ENCODE measurements around the gene C17orf75.
"Not testable (repeated sequence)": the region's sequence is repeated elsewhere in the genome, so short reads cannot be mapped to it uniquely, and the experiment has no call there.

Gene C17orf75

GRCh38 chr17:32356378-32356743 is 14.4 kb upstream of the C17orf75 start:
- DNase-seq = no peak
- no peak overlapping the region for H3K23ac ChIP-seq (ENCODE audit: low read length in 2 of 2)
- no peak overlapping the region for H3K27ac ChIP-seq (ENCODE audit: low read length, poor library complexity, severe bottlenecking)
- H3K18ac ChIP-seq (ENCODE audit: low read depth in 1 of 2, low read length in 2 of 2) = no peak overlapping the region
- H3K4me1 ChIP-seq (ENCODE audit: control insufficient read depth, insufficient read depth, low read depth, low read length) = peaks cover 11% of the 10 kb centered on the region
- no peak overlapping the region for H2BK5ac ChIP-seq (ENCODE audit: low read depth, low read length, poor library complexity, severe bottlenecking)
- H2AFZ ChIP-seq (ENCODE audit: low read depth, low read length) = no peak overlapping the region
- no peak overlapping the region for H2BK12ac ChIP-seq (ENCODE audit: low read length in 2 of 2)
- WGBS = no CpG with 5 or more reads among the region's 3 CpGs
- no peak overlapping the region for H3K4me2 ChIP-seq (ENCODE audit: low read length, poor library complexity, severe bottlenecking)
- no peak overlapping the region for H2BK15ac ChIP-seq (ENCODE audit: low read depth, poor library complexity, severe bottlenecking)
- peaks cover 48 to 84% of the 10 kb centered on the region in 2 experiments for H3K36me3 ChIP-seq (ENCODE audit: control insufficient read depth in 1 of 2, insufficient read depth in 2 of 2, low read depth in 1 of 2, low read length in 2 of 2)
- H2AK5ac ChIP-seq (ENCODE audit: low read length, severe bottlenecking) = no peak overlapping the region
- no peaks in the 10 kb centered on the region for H3K79me1 ChIP-seq (replicated peaks; ENCODE audit: low read length, poor library complexity, severe bottlenecking)
- H3K4me3 ChIP-seq (ENCODE audit: insufficient read depth in 1 of 2, low read depth in 1 of 2, low read length in 2 of 2) = peak overlapping the region in 1 of 2 experiments; percentile 8
- H3K9ac ChIP-seq (ENCODE audit: low read length) = peak overlapping the region; percentile 17
- no peak overlapping the region for H3K4ac ChIP-seq (ENCODE audit: low read depth in 1 of 2, low read length in 2 of 2)
- H2BK120ac ChIP-seq (ENCODE audit: low read depth, low read length) = no peak overlapping the region
- H3K14ac ChIP-seq (ENCODE audit: low read length in 2 of 2) = no peak overlapping the region
- no peak overlapping the region for H4K8ac ChIP-seq (ENCODE audit: low read length)
- H3K27me3 ChIP-seq (ENCODE audit: control insufficient read depth in 1 of 2, insufficient read depth in 1 of 2, low read length in 2 of 2) = no peaks in the 10 kb centered on the region
- H3K9me3 ChIP-seq (ENCODE audit: control insufficient read depth, low read length) = no peaks in the 10 kb centered on the region
- no peak overlapping the region for H4K91ac ChIP-seq (ENCODE audit: low read length)

- Histone ChIP-seq H3K9me3 (ENCODE audit: control insufficient read depth, low read length) (no peaks in the 10 kb centered on the region), H3K4me2 (ENCODE audit: low read length, poor library complexity, severe bottlenecking) (no peak overlapping the region), H3K14ac (ENCODE audit: low read length in 2 of 2) (no peak overlapping the region), H3K4me3 (ENCODE audit: insufficient read depth in 1 of 2, low read depth in 1 of 2, low read length in 2 of 2) (peak overlapping the region in 1 of 2 experiments; percentile 16), H2BK5ac (ENCODE audit: low read depth, low read length, poor library complexity, severe bottlenecking) (no peak overlapping the region), H4K8ac (ENCODE audit: low read length) (no peak overlapping the region), H2AK5ac (ENCODE audit: low read length, severe bottlenecking) (no peak overlapping the region), H3K18ac (ENCODE audit: low read depth in 1 of 2, low read length in 2 of 2) (no peak overlapping the region), H2BK120ac (ENCODE audit: low read depth, low read length) (no peak overlapping the region), H3K27ac (ENCODE audit: low read length, poor library complexity, severe bottlenecking) (no peak overlapping the region), H3K27me3 (ENCODE audit: control insufficient read depth in 1 of 2, insufficient read depth in 1 of 2, low read length in 2 of 2) (no peaks in the 10 kb centered on the region), H3K9ac (ENCODE audit: low read length) (peak overlapping the region; percentile 17), H4K91ac (ENCODE audit: low read length) (no peak overlapping the region), H2BK15ac (ENCODE audit: low read depth, poor library complexity, severe bottlenecking) (no peak overlapping the region), H2AFZ (ENCODE audit: low read depth, low read length) (no peak overlapping the region), H3K4ac (ENCODE audit: low read depth in 1 of 2, low read length in 2 of 2) (no peak overlapping the region), H3K36me3 (ENCODE audit: control insufficient read depth in 1 of 2, insufficient read depth in 2 of 2, low read depth in 1 of 2, low read length in 2 of 2) (peaks cover 48 to 79% of the 10 kb centered on the region in 2 experiments), H3K79me1 (replicated peaks; ENCODE audit: low read length, poor library complexity, severe bottlenecking) (no peaks in the 10 kb centered on the region), H3K23ac (ENCODE audit: low read length in 2 of 2) (no peak overlapping the region), H2BK12ac (ENCODE audit: low read length in 2 of 2) (no peak overlapping the region), H3K4me1 (ENCODE audit: control insufficient read depth, insufficient read depth, low read depth, low read length) (peaks cover 11% of the 10 kb centered on the region)
- DNase-seq = no peak
- WGBS = 92% methylated on average over 5 of the region's 6 CpGs
Observed at GRCh38 chr17:32355649-32356377, 13.8 kb upstream of the C17orf75 start.

GRCh38 chr17:32352734-32353133 is 10.8 kb upstream of the C17orf75 start:
- not testable (repeated sequence) for H2BK15ac ChIP-seq (ENCODE audit: low read depth, poor library complexity, severe bottlenecking); H4K91ac ChIP-seq (ENCODE audit: low read length); H3K79me1 ChIP-seq (replicated peaks; ENCODE audit: low read length, poor library complexity, severe bottlenecking); H3K27ac ChIP-seq (ENCODE audit: low read length, poor library complexity, severe bottlenecking); H2AK5ac ChIP-seq (ENCODE audit: low read length, severe bottlenecking); H3K9me3 ChIP-seq (ENCODE audit: control insufficient read depth, low read length); H2BK12ac ChIP-seq (ENCODE audit: low read length in 2 of 2); H4K8ac ChIP-seq (ENCODE audit: low read length); H3K18ac ChIP-seq (ENCODE audit: low read depth in 1 of 2, low read length in 2 of 2); H3K23ac ChIP-seq (ENCODE audit: low read length in 2 of 2); H2BK5ac ChIP-seq (ENCODE audit: low read depth, low read length, poor library complexity, severe bottlenecking); H3K14ac ChIP-seq (ENCODE audit: low read length in 2 of 2); H2AFZ ChIP-seq (ENCODE audit: low read depth, low read length); H2BK120ac ChIP-seq (ENCODE audit: low read depth, low read length); H3K27me3 ChIP-seq (ENCODE audit: control insufficient read depth in 1 of 2, insufficient read depth in 1 of 2, low read length in 2 of 2); H3K4ac ChIP-seq (ENCODE audit: low read depth in 1 of 2, low read length in 2 of 2); DNase-seq
- H3K9ac ChIP-seq (ENCODE audit: low read length) = peak overlapping the region; percentile 99
- H3K4me2 ChIP-seq (ENCODE audit: low read length, poor library complexity, severe bottlenecking) = peak overlapping the region; percentile 64
- peak overlapping the region; percentile 12 to 89 for H3K4me3 ChIP-seq (ENCODE audit: insufficient read depth in 1 of 2, low read depth in 1 of 2, low read length in 2 of 2)
- 94% methylated on average over 8 of the region's 9 CpGs for WGBS
- peaks cover 28 to 49% of the 10 kb centered on the region in 2 experiments for H3K36me3 ChIP-seq (ENCODE audit: control insufficient read depth in 1 of 2, insufficient read depth in 2 of 2, low read depth in 1 of 2, low read length in 2 of 2)
- peaks cover 16% of the 10 kb centered on the region for H3K4me1 ChIP-seq (ENCODE audit: control insufficient read depth, insufficient read depth, low read depth, low read length)

- peak overlapping the region in 1 of 2 experiments; percentile 10 for H2BK12ac ChIP-seq (ENCODE audit: low read length in 2 of 2)
- no peak overlapping the region for H2AFZ ChIP-seq (ENCODE audit: low read depth, low read length)
- peaks cover 7% of the 10 kb centered on the region for H3K79me1 ChIP-seq (replicated peaks; ENCODE audit: low read length, poor library complexity, severe bottlenecking)
- no peaks in the 10 kb centered on the region for H3K27me3 ChIP-seq (ENCODE audit: control insufficient read depth in 1 of 2, insufficient read depth in 1 of 2, low read length in 2 of 2)
- H4K8ac ChIP-seq (ENCODE audit: low read length) = peak overlapping the region; percentile 55
- WGBS = under 1% methylated on average over 11 of the region's 20 CpGs
- peak overlapping the region; percentile 99 for H3K9ac ChIP-seq (ENCODE audit: low read length)
- peak overlapping the region in 1 of 2 experiments; percentile 37 for H3K23ac ChIP-seq (ENCODE audit: low read length in 2 of 2)
- peaks cover 16% of the 10 kb centered on the region for H3K4me1 ChIP-seq (ENCODE audit: control insufficient read depth, insufficient read depth, low read depth, low read length)
- H2BK5ac ChIP-seq (ENCODE audit: low read depth, low read length, poor library complexity, severe bottlenecking) = peak overlapping the region; percentile 21
- peak overlapping the region; percentile 3 for H3K4me2 ChIP-seq (ENCODE audit: low read length, poor library complexity, severe bottlenecking)
- peak overlapping the region; percentile 89 for H3K4me3 ChIP-seq (ENCODE audit: insufficient read depth in 1 of 2, low read depth in 1 of 2, low read length in 2 of 2)
- H3K4ac ChIP-seq (ENCODE audit: low read depth in 1 of 2, low read length in 2 of 2) = peak overlapping the region; percentile 51 to 99
- H3K27ac ChIP-seq (ENCODE audit: low read length, poor library complexity, severe bottlenecking) = peak overlapping the region; percentile 79
- H3K14ac ChIP-seq (ENCODE audit: low read length in 2 of 2) = no peak overlapping the region
- peak; percentile 85 for DNase-seq
- no peak overlapping the region for H2BK120ac ChIP-seq (ENCODE audit: low read depth, low read length)
- peaks cover 19 to 35% of the 10 kb centered on the region in 2 experiments for H3K36me3 ChIP-seq (ENCODE audit: control insufficient read depth in 1 of 2, insufficient read depth in 2 of 2, low read depth in 1 of 2, low read length in 2 of 2)
- no peak overlapping the region for H4K91ac ChIP-seq (ENCODE audit: low read length)
- peak overlapping the region; percentile 36 for H2BK15ac ChIP-seq (ENCODE audit: low read depth, poor library complexity, severe bottlenecking)
- peak overlapping the region; percentile 96 to 97 for H3K18ac ChIP-seq (ENCODE audit: low read depth in 1 of 2, low read length in 2 of 2)
- H2AK5ac ChIP-seq (ENCODE audit: low read length, severe bottlenecking) = peak overlapping the region; percentile 99
- no peaks in the 10 kb centered on the region for H3K9me3 ChIP-seq (ENCODE audit: control insufficient read depth, low read length)
Observed at GRCh38 chr17:32350666-32351418, 8.9 kb upstream of the C17orf75 start.
